GM12865 (cell line): ENCODE measurements around the gene DNHD1.

ENCODE experiments used
- DNase-seq: peaks from one replicate; pipeline ENCODE4 v3.0.0; 2010; ENCODE audit warnings: low read depth
- H3K4me3 ChIP-seq: 2 replicates; pipeline ENCODE4 v1.5.1; 2011; ENCODE audit warnings: mild to moderate bottlenecking, low read depth, low read length, control low read depth
- TF ChIP-seq, protein P1 (sequence below): IDR thresholded peaks from 2 replicates; pipeline ENCODE4 v1.5.1; 2011; ENCODE audit warnings: low read length, control low read depth, low read depth, inconsistent platforms; ENCODE audit not compliant: insufficient read depth; ENCODE audit errors: missing control alignments

The DNHD1 gene

DNA sequence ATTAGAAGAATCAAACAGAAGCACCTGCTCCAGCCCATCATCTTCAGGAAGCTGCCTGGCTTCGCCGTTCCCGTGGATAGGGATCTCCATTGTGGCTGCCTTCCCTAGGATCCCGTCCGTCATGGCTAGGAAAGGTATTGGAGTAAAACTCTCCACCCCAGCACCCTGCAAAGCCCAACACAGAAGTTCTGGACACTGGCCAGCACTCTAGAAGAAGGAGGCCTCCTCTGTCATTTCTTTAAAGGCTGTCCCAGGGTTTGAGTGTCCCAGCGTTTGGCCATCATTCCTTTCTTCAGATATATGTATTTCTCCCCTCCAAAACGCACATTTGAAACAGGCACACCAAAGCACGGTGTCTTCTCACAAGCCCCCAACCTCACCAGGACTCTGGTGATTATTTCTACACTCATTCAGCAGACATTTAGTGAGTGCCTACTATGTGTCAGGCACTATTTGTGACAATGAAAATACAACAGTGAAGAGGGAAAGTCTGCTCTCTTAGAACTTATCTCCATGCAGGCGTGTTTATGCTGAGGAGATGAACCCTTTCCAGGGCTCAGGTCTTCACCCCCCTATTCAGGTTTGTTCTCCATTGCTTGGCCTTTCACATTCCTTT lies 16.7 kb upstream of the DNHD1 start:
- H3K4me3 ChIP-seq = peak overlapping the region; percentile 76
- DNase-seq = no peak
- TF ChIP-seq, protein P1, sequence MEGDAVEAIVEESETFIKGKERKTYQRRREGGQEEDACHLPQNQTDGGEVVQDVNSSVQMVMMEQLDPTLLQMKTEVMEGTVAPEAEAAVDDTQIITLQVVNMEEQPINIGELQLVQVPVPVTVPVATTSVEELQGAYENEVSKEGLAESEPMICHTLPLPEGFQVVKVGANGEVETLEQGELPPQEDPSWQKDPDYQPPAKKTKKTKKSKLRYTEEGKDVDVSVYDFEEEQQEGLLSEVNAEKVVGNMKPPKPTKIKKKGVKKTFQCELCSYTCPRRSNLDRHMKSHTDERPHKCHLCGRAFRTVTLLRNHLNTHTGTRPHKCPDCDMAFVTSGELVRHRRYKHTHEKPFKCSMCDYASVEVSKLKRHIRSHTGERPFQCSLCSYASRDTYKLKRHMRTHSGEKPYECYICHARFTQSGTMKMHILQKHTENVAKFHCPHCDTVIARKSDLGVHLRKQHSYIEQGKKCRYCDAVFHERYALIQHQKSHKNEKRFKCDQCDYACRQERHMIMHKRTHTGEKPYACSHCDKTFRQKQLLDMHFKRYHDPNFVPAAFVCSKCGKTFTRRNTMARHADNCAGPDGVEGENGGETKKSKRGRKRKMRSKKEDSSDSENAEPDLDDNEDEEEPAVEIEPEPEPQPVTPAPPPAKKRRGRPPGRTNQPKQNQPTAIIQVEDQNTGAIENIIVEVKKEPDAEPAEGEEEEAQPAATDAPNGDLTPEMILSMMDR = no peak

DNA sequence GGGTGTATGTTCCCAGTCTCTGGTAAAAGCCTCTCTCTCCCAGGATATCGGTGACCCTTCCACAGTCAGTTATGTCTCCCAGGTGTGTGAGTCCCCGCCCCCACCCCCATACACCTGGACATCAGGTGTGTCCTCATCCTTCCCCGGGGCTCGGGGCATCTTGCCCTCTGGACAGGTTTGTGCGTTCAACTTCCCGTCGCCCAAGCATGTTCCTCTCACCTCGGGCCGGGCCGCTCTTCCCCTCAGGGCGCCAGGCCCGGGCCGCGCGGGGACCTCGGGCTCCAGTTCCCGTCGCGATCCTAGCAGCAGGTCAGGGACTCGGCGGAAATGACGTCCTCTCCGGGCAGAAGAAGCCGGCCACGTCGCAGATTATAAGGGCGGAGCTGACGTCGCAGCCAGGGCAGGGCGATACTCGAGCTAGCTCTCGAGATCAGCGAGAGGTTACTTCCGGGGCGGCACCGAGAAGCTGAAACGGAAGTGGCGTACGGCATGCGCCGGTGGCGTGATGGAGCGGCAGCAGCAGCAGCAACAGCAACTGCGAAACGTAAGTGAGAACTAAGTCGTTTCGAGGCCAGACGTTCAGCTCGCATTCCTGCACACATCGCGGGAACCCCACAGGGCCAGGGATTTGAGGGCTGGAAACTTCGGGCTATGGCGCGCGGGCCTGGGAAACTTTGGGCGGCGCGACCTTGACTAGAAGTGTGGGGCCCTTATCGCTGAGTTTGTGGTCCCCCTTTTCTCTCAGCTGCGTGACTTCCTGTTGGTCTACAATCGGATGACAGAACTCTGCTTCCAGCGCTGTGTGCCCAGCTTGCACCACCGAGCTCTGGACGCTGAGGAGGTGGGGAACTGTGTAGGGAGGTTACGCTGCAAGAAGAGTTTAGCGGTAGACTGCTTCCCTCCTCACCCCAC lies 15.8 kb upstream of the DNHD1 start, which contains the start of the genes ARFIP2 and TIMM10B:
TSS of gene ARFIP2 (minus strand) at position 320 of the 912 bp plus-strand sequence. CDS start 910 bp downstream, outside the sequence.
TSS of gene TIMM10B (plus strand) at position 490 of the 912 bp plus-strand sequence. CDS start at position 506, 16 bp downstream.
- TF ChIP-seq, protein P1 = no peak
- H3K4me3 ChIP-seq = peak within 1 kb of the TSS; percentile 76
- DNase-seq = peak; percentile 98

DNA sequence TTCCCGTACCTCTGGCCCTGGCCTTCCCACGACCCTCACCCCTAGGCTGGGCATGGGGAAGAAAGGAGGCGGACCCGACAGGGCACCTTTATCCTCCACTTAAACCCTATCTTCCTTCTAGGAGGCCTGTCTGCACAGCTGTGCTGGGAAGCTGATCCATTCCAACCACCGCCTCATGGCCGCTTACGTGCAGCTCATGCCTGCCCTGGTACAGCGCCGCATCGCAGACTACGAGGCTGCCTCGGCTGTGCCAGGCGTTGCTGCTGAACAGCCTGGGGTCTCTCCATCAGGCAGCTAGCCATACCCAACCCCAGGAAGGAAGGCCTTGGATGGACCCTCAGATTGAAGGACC lies 15.2 kb upstream of the DNHD1 start:
- DNase-seq = no peak
- TF ChIP-seq, protein P1 = no peak
- H3K4me3 ChIP-seq = peak overlapping the region; percentile 76

DNA sequence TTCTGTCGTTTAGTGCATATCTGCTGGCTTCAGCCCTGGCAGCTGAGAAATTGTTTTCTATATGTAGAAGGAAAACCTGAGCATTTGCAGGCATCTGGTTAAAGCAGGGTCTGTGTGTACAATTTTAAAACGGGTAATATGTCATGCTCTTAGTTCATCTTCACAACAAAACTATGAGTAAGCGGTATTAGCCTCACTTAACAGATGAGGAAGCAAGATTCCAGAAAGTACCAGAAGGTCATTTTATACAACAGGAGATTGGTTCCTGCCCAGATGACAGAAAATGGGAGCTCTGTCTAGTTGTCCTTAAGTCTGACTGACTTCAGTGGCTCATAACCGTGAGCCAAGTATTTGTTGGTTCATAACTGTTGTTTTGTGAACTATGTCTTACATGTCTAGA lies 14.6 kb upstream of the DNHD1 start:
- no peak for DNase-seq
- peak overlapping the region; percentile 76 for H3K4me3 ChIP-seq
- TF ChIP-seq, protein P1 = no peak

DNA sequence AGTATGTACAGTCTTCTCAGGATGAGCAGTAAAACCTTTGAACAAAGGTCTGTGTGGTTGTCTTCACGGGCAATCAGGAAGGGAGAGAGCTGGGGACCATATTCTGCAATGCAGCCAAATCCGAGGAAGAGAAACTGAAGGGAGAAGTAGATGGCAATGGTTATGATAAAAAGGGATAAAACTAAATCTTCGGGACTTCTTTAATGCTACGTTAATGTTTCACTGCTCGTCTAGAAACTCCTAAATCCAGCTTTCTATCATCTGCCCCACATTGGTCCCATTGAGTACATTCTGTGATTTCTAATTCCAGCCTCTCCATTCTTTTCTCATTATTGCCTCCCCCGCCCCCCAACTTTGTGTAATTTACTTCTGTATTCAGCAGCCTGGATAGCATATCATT lies 14.1 kb upstream of the DNHD1 start:
- no peak overlapping the region for H3K4me3 ChIP-seq
- DNase-seq = no peak
- TF ChIP-seq, protein P1 = no peak

DNA sequence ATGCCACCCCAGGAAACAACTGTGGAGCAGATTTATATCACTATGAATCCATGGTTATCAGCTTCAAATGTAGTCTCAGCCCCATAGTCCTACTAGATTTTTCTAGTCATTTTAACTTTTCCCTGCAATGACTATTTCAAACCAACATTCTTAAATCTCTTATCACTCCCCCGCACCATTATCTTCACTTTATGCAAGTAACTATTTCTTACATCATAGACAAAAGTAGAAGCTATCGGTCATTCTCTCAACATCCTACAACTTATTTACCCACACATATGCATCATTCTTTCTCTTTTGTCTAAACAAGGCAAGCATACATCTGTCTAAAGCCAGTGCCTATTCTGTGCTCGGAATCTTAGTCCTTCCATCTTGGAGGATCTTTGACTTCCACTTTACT lies 11.4 kb upstream of the DNHD1 start:
- DNase-seq = no peak
- TF ChIP-seq, protein P1 = no peak
- H3K4me3 ChIP-seq = no peak overlapping the region
